NOMO-1 treated with DMSO at 0.1 percent for 48 hours (cell line): ENCODE data around the gene GLB1L3.
"Not testable (repeated sequence)": the region's sequence is repeated elsewhere in the genome, so short reads cannot be mapped to it uniquely, and the experiment has no call there.

Experiments
- DNase-seq: peaks from one replicate; lab custom pipeline; 2025; ENCODE audit not compliant: unreplicated experiment; lab: John Stamatoyannopoulos, UW

GLB1L3 gene

DNA sequence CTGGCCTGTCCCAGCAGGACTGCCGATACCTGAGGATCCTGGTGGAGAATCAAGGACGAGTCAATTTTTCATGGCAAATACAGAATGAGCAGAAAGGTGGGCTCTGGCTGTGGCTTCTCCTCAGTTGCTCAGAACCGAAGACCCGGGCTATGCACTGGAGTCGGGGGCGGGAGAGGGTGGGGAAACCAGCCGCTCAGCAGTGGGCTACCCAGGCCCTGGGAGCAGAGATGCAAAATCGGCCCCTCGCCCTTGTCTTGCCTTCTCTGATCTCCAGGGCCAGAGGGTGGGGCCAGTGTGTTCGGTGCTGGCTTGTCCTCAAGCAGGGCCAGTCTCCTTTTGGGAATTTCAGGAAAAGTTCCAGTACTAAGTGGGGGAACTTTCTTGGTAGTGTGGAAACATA, 37.2 kb downstream of the GLB1L3 start:
- no peak for DNase-seq

DNA sequence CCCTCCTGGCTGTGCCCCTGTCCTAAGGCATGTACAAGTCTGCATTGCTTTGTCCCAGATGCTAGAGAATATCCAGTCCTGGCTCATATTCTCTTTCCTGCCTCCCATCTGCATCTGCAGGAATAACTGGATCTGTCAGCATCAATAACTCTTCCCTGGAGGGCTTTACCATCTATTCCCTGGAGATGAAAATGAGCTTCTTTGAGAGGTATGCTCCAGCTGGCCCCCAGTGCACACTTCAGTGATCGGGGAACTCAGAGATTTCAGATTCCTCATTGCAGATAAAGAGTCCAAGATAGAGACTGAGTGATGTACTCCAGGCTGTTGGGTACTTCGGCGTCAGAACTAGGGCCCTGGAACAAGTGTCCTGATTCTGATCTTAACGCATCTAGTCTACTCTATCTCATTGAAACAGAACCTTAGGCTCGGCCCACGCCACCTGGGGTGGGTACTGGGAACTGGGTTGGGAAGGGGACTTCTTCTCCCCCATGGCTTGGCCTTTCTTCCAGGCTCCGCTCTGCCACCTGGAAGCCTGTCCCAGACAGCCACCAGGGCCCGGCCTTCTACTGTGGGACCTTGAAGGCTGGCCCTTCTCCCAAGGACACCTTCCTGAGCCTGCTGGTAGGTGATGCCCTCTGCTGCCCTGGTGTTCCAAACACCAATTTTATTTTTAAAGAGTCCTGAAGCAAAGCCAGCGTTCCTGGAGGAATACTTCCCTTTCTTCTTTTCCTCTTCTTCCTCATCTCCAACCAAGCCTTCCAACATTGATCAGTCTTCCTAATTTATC, 37.8 kb downstream of the GLB1L3 start:
- no peak for DNase-seq

DNA sequence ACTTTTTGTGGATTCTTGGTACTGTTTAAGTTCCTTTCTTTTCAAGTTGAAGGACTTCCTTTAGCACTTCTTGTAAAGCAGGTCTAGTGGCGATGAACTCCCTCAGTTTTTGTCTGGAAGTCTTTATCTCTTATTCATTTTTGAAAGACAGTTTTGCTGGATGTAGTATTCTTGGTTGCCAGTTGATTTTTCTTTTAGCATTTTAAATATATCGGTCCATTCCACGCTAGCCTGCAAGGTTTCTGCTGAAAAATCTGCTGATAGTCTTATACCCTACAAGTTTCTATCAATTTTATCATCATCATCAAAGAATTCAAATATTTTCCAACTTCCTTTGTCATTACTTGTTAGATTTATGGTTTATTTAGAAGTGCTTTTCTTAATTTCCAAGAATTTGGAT, 40.9 kb downstream of the GLB1L3 start:
- DNase-seq = no peak

DNA sequence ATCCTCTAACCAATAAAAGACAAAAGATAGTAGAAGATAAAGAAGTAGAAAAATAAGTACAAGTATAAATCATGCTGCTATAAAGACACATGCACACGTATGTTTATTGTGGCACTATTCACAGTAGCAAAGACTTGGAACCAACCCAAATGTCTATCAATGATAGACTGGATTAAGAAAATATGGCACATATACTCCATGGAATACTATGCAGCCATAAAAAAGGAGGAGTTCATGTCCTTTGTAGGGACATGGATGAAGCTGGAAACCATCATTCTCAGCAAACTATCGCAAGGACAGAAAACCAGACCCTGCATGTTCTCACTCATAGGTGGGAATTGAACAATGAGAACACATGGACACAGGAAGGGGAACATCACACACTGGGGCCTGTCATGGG, 45.2 kb downstream of the GLB1L3 start:
- not testable (repeated sequence) for DNase-seq

DNA sequence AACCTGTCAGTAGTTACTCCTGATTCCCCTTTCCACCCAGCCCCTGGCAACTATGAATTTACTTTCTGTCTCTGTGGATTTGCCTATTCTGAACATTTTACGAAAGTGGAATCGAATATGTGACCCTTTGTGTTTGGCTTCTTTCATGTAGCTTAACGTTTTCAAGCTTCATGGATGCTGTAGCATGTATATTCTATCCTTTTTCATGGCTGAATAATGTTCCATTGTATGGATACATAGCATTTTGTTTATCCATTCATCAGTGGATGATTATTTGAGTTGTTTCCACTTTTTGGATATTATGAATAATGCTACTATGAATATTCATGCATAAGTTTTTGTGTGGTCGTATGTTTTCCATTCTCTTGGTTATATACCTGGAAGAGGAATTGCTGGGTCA, 46.4 kb downstream of the GLB1L3 start:
- DNase-seq = no peak

DNA sequence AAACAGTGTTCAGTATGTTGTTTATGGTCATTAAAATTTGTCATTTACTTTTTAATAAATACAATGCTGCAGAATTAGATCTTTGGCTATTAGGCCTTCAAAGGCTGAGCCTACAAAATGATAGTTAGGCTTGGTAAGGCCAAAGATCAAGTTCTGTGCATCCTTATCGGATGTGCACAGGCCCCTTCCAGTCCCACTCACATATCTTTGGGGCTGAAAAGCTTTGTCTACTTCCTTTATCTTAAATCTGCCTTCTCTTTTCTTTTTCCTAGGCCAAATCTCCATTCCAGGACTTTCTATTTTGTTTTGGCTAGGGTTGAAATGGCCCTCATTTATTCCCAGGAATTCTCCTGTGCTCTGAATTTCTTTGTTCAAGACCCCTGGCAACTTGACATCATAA, 52.3 kb downstream of the GLB1L3 start:
- DNase-seq = no peak

DNA sequence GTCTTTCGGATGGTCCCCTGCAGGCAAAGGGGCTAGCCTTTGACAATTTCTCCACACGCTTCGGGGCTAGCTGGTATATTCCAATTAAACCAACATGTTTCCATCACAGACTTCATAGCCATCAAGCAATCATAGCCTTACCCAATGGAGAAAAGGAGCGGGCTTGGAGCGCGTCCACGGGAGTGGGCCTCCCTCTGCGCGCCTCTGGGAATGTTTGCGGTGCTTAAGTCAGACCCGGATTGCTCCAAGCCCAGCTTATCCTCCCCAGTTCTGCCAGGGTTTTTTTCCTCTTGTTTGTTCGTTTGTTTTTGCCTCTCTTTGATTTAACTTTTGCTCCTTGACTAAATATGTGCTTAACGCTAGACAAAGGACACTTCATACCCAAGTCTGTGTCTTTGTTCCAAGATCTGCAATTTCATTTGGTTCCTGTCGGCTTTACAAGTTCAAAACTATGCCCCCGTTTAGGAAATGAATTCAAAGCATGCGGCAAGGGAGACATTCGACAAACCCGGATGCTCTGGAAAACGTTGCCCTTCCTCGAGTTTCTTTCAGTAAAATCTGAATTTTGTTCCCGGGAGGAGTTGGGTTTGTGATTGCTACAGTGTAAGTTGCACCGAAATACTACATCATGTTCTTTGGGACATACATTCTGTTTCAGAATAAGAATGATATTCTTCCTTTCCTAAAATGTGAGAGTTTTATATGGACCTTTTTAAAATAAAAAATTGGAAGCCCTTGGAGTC, 54.6 kb downstream of the GLB1L3 start:
- DNase-seq = no peak

DNA sequence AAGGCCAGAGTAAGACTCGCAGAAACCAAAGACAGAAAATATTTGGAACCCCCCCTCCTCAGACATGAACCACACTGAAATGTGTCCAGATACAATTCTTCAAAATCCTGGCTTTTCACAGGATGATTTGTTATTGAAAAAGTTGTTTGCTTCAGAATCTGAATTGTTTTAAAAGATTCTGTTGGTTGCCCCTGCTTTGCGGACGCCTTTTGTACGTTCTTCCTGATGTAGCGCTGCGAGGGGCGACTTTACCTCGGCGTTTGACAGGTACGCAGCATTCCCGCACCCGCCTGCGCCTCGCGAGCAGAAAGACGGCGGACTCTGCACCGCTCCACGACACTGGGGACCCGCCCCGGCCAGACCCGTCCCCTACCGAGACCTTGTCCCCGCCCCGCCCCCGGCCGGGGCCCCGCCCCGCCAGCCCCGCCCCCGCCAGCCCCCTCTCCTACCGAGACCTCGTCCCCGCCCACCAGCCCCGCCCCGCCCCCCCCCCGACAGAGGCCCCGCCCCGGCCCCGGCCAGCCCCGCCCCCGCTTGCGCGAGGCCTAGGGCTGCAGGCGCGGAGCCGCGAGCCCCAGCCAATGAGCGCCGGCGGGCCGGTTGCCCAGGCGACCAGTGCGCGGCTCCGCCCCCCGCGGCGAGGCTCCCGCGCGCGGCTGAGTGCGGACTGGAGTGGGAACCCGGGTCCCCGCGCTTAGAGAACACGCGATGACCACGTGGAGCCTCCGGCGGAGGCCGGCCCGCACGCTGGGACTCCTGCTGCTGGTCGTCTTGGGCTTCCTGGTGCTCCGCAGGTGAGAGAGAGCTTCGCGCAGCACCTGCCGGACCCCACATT, 55.4 kb downstream of the GLB1L3 start, which contains the start of gene GLB1L2:
GLB1L2 (plus strand) TSS at position 635 of the 835 bp plus-strand sequence; CDS start at position 709, 74 bp downstream.
- peak; percentile 54 for DNase-seq

DNA sequence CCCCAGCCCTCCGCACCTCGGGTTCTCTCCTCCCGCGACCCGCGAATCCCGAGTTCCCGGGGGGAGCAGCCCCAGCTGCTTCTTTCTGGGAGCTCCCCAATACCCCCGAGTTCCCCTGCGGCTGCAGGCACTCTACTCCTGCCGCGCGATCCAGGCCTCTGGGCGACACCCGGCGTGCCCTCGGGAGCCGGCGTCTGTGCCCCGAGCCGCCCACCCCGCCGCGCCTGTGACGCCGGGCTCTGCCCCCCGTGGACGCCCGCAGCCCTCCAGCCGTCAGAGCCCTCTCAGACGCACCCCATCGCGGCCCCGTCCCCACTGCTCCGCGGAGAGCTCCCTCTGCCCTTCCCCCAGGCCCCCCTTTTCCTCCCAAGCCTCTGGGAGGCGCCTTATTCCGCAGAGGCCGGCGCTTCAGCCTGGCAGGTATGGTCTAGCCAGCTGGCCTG, 56.0 kb downstream of the GLB1L3 start:
- DNase-seq = no peak

DNA sequence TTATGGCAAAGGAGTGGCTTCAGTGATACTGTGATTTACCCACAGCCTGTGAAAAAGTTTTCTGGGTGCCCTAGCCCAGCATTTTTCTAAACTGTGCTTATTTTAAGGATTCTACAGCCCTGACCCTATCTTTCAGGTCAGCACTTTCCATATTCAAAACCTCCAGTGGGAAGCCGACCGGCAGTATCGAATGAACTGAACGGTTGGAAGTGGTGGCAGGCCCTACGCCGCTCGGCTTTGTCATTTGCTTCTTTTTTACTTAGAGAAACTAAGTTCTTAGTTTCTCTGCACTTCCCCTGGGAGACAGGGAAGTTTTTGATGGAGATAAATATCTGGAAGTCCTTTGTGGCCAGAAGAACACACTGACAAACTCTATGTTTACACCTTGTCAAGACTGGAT, 56.6 kb downstream of the GLB1L3 start:
- DNase-seq = no peak

DNA sequence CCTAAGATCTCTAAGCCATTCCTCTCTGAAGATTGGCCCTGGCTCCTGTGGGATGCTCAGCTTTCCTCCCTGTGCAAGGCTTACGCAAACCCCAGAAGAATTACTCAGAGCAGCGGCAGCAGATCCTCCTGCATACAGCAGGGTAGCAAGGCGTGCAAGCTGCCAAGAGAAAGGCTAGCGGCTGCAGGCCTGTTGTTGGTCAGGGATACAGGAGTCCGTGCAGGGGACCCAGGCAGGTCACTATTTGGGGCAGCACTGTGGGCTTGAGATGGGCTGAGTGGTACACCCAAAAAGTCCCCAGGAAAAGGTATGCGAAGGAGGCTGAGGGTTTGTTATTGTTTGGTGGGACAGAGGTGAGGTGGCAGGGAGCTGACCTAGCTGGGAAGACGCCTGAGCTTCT, 57.1 kb downstream of the GLB1L3 start:
- no peak for DNase-seq

DNA sequence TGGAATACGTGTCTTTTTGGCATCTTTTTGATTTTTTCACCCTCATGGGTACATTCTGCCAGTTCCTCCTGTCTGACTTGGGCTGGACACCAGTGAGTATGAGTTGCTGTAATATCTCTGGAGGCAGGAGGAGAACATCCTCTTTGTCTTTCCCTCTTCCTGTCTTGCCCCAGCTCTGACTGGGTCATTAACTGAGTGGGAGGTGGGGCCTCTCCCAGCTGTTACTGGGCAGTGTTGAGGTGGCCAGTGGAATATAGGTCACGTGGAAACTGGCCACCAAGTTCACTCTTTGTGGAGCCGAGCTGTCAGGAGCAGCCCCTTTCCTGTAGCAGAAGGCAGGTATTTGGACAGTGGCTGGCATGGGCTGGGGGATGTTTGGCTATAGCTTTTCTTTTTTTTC, 57.8 kb downstream of the GLB1L3 start:
- no peak for DNase-seq

DNA sequence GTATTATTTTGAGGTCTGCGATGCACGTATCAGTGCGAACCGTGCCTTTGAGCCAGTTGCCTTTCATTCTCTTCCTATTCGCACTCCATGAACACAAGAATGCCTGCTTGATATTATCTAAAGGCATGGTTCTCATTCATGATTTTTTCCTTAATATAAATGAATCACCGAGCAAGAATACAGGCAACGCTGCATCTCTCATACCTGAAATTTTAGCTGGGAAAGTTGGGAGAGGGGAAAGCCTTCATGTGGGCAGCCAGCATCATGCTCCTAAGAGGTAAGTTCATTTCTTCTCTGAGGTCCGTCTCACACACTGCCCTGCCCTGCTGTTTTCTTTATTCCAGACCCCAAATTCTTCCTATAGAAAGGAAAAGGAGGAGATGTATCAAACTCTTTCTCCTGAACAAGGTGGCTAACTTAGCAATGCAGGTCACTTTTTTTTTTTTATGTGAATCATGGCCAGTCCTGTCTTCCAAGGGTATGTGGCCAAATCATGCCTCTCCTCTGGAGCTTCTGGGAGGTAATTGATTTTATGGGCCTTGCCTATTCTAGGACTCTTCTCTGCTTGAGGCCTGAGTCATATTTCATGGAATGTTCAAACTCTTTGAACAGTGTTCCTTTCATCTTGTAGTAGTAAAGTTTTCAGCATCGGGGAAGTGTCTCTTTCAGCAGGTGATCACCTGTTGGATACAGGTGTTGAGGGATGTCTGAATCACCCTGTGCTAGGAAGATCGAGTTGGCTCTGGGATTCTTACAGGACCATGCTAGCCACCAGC, 58.8 kb downstream of the GLB1L3 start:
- DNase-seq = no peak

DNA sequence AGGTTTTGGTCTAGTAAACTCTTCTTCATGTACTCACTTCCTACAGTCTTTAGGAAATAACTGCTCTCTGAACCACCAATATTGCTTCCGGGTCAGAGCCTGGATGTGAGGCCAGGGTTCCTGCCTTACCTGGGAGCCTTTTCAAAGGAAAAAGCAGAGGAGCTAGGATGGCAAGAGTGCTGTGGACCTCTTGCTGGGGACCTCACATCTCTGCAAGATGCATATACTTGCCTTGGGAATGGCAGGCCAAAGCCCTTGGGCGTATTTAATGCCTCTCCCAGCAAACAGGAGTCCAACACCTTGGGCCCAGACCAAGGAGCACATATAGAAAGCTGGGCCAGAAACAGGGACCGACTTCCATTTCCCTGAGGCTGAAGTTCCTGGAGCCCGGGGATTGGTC, 60.9 kb downstream of the GLB1L3 start:
- DNase-seq = no peak

DNA sequence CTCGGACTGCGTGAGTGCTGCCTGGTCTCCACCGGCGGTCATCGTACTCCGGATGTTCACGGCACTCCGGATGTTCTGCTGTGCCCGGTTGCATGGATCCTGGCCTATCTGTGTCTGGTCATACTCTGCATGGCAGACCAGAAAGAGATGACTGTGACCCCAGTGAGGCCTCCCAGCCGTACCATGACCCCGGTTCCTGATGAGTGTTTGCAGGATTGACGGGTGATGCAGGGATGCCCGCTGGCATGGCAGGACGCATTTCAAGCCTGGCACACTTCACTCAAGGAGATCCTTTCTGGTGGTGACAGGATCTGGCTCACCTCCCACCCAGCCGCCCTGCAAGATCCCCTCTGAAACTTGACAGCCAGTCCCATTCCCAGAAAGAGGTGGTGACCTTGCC, 61.9 kb downstream of the GLB1L3 start:
- no peak for DNase-seq

DNA sequence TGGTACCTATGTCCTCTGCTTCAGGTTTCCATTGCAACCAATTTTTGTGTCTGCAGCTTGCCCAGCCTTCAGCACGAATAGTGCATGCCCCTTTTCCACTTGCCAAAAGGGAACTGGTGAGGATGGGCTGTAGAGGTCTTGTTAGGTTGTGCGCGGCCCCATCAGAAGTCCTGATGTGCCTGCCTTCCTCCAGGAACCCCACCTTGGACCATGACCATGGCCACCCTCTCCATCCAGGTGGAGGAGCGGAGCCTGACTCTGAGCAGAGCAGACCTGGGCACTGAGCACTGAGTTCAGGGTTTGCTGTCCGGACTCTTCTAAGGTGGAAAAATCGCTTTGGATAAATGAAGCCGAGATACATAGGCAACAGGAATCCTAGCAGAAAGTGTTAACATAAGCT, 62.5 kb downstream of the GLB1L3 start:
- DNase-seq = no peak

DNA sequence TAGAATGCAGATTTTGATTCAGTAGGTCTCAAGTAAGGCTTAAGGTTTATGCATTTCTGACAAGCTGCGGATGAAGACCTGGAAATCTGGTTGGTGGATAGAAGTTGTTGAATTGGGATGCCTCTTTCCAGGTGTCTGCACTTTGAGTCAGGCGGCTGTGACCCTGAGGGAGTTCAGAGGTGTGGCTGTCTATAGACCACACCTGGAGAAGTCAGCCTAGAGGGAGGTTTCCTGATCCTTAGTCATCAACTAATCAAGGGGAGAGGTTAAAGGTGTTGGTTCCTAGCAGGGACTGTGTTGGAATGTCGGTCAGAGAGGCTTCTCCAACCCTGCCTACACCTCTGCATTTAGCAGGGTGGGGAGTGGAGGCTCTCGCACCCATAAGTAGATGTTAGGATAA, 63.6 kb downstream of the GLB1L3 start:
- no peak for DNase-seq

DNA sequence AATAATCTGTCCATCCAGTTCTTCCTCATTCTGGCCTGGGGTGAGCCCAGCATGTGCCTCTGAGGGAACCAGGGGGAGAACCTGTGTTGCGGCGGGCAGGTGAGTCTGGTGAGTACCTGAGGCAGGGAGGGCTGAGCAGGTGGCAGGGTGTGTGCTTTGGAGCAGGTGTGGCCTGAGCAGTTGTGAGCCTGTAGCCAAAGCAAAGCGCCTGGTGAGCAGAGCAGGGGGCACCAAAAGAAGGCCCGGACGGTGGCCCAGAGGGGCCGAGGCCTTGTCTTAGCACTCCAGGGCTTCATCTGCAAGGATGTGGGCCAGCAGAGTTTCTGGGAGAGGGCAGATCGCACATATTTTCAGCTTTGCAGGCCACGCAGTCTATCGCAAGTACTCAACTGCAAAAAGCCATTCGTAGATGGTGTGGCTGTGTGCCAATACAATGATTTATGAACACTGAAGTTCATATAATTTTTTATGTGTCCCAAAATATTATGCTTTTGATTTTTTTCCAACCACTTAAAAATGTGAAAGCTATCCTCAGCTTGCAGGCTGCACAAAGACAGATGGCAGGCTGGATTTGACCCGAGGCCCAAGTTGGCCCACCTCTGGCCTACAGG, 64.3 kb downstream of the GLB1L3 start:
- DNase-seq = no peak

DNA sequence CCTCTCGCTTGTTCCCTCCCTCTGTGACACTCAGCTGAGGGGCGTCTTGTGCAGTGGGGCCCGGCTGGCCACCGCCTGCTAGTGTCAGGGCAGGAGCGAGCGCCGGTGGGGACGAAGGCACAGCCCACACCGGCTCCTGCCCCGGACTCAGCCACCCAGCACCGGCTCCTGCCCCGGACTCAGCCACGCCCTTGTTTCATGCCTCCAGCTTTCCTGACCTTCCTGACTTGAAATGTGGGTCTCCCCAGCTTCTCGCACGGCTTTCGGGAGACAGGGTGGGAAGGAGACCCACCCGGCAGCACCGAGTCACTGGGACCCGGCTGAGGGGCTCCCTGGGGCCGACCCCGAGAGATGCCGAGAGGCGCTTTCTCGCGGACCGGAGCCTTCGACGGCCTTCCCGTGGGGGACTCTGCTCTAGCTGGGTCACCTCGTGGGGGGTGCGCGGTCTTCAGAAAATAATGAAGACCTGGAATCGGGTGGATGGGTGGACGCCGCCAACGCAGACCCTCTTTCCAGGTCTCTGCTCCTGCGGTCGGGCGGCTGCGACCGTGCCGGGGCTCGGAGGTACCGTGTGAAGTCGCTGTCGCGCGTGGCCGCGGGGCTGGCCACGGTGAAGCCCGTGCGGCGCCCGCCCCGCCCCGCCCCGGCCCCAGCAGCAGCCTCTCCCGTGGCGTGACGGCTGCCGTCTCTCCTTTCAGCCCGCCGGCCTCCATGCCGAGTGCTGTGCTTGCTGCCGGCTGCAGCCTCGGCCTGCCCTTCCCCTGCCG, 65.8 kb downstream of the GLB1L3 start:
- no peak for DNase-seq
